ENCODE results near the gene VPS13A. TPM values are rescaled to one million over a fixed set of nuclear protein-coding genes. Genes with fewer than 3 reads are reported as not detected.

Gene VPS13A
- total and polyA plus RNA-seq, 2 experiments from 2014 or later, result 13.2 to 65.6 TPM

GRCh38 chr9:77325058-77325457 lies 147.7 kb downstream of the VPS13A start:
- Histone ChIP-seq H3K27me3 (no peaks in the 10 kb centered on the region), H3K9me3 (ENCODE audit: low read depth) (no peaks in the 10 kb centered on the region), H3K79me2 (no peaks in the 10 kb centered on the region), H3K36me3 (replicated peaks; ENCODE audit: insufficient read depth, low read depth) (no peaks in the 10 kb centered on the region), H3K4me2 (no peak overlapping the region), H3K9me2 (replicated peaks; ENCODE audit: insufficient read depth) (no peaks in the 10 kb centered on the region), H4K20me1 (ENCODE audit: insufficient read depth, poor library complexity, severe bottlenecking) (no peaks in the 10 kb centered on the region), H3K4me1 (ENCODE audit: insufficient read depth) (no peaks in the 10 kb centered on the region), H3K4me3 (no peak overlapping the region), H2AFZ (no peak overlapping the region), H3K27ac (no peak overlapping the region)
- TF ChIP-seq EZH2 (IDR thresholded peaks at IDR 0.05; ENCODE audit: borderline replicate concordance), result no peak
- TF ChIP-seq, protein P1, sequence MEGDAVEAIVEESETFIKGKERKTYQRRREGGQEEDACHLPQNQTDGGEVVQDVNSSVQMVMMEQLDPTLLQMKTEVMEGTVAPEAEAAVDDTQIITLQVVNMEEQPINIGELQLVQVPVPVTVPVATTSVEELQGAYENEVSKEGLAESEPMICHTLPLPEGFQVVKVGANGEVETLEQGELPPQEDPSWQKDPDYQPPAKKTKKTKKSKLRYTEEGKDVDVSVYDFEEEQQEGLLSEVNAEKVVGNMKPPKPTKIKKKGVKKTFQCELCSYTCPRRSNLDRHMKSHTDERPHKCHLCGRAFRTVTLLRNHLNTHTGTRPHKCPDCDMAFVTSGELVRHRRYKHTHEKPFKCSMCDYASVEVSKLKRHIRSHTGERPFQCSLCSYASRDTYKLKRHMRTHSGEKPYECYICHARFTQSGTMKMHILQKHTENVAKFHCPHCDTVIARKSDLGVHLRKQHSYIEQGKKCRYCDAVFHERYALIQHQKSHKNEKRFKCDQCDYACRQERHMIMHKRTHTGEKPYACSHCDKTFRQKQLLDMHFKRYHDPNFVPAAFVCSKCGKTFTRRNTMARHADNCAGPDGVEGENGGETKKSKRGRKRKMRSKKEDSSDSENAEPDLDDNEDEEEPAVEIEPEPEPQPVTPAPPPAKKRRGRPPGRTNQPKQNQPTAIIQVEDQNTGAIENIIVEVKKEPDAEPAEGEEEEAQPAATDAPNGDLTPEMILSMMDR (IDR thresholded peaks at IDR 0.05; ENCODE audit: poor library complexity), result no peak
- no peak for TF ChIP-seq EZH2phosphoT487 (IDR thresholded peaks at IDR 0.05; ENCODE audit: low read depth, severe bottlenecking, unreplicated experiment)
- DNase-seq (ENCODE audit: low spot score), result no peak
- 95% methylated on average over 5 of the region's 5 CpGs for WGBS (ENCODE audit: low lambda C conversion rate, missing lambda C conversion rate)

DNA sequence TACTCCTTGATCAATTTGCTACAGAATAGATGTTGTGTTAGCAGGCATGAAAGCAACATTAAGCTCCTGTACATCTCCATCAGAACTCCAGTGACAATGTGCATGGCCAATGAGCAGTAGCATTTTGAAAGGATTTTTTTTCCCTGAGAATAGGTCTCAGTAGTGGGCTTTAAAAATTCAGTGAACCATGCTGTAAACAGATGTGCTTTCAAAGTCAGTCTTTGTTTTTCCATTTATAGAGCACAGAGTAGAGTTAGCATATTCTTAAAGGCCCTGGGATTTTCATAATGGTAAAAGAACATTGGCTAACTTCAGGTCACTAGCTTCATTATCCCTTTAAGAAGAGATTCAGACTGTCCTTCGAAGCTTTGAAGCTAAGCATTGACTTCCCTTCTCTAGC lies 150.8 kb downstream of the VPS13A start:
- H2AFZ ChIP-seq, result no peak overlapping the region
- WGBS (ENCODE audit: low lambda C conversion rate, missing lambda C conversion rate), result 100% methylated on average over 1 of the region's 1 CpG
- H3K79me2 ChIP-seq, result no peaks in the 10 kb centered on the region
- H3K9me3 ChIP-seq (ENCODE audit: low read depth), result no peaks in the 10 kb centered on the region
- H3K27me3 ChIP-seq, result no peaks in the 10 kb centered on the region
- no peaks in the 10 kb centered on the region for H3K9me2 ChIP-seq (replicated peaks; ENCODE audit: insufficient read depth)
- no peaks in the 10 kb centered on the region for H4K20me1 ChIP-seq (ENCODE audit: insufficient read depth, poor library complexity, severe bottlenecking)
- H3K4me1 ChIP-seq (ENCODE audit: insufficient read depth), result no peaks in the 10 kb centered on the region
- DNase-seq (ENCODE audit: low spot score), result no peak
- H3K4me2 ChIP-seq, result no peak overlapping the region
- H3K4me3 ChIP-seq, result no peak overlapping the region
- no peaks in the 10 kb centered on the region for H3K36me3 ChIP-seq (replicated peaks; ENCODE audit: insufficient read depth, low read depth)
- TF ChIP-seq EZH2 (IDR thresholded peaks at IDR 0.05; ENCODE audit: borderline replicate concordance), result no peak
- no peak for TF ChIP-seq EZH2phosphoT487 (IDR thresholded peaks at IDR 0.05; ENCODE audit: low read depth, severe bottlenecking, unreplicated experiment)
- TF ChIP-seq, protein P1 (IDR thresholded peaks at IDR 0.05; ENCODE audit: poor library complexity), result no peak
- no peak overlapping the region for H3K27ac ChIP-seq

- Histone ChIP-seq H3K9me3 (ENCODE audit: low read depth) (no peaks in the 10 kb centered on the region), H4K20me1 (ENCODE audit: insufficient read depth, poor library complexity, severe bottlenecking) (no peaks in the 10 kb centered on the region), H3K79me2 (no peaks in the 10 kb centered on the region), H3K27ac (no peak overlapping the region), H3K27me3 (no peaks in the 10 kb centered on the region), H3K9me2 (replicated peaks; ENCODE audit: insufficient read depth) (no peaks in the 10 kb centered on the region), H2AFZ (no peak overlapping the region), H3K4me1 (ENCODE audit: insufficient read depth) (no peaks in the 10 kb centered on the region), H3K4me2 (no peak overlapping the region), H3K4me3 (no peak overlapping the region), H3K36me3 (replicated peaks; ENCODE audit: insufficient read depth, low read depth) (peaks cover 4% of the 10 kb centered on the region)
- DNase-seq (ENCODE audit: low spot score), result no peak
- 96% methylated on average over 5 of the region's 5 CpGs for WGBS (ENCODE audit: low lambda C conversion rate, missing lambda C conversion rate)
- TF ChIP-seq, protein P1 (IDR thresholded peaks at IDR 0.05; ENCODE audit: poor library complexity), result no peak
- TF ChIP-seq EZH2 (IDR thresholded peaks at IDR 0.05; ENCODE audit: borderline replicate concordance), result no peak
- no peak for TF ChIP-seq EZH2phosphoT487 (IDR thresholded peaks at IDR 0.05; ENCODE audit: low read depth, severe bottlenecking, unreplicated experiment)
Observed at GRCh38 chr9:77370064-77370463, 192.7 kb downstream of the VPS13A start.

GRCh38 chr9:77374266-77374665 lies 196.9 kb downstream of the VPS13A start:
- Histone ChIP-seq H3K9me3 (ENCODE audit: low read depth) (no peaks in the 10 kb centered on the region), H3K36me3 (replicated peaks; ENCODE audit: insufficient read depth, low read depth) (no peaks in the 10 kb centered on the region), H3K79me2 (no peaks in the 10 kb centered on the region), H4K20me1 (ENCODE audit: insufficient read depth, poor library complexity, severe bottlenecking) (no peaks in the 10 kb centered on the region), H3K9me2 (replicated peaks; ENCODE audit: insufficient read depth) (no peaks in the 10 kb centered on the region), H3K4me2 (no peak overlapping the region), H2AFZ (no peak overlapping the region), H3K27me3 (no peaks in the 10 kb centered on the region), H3K4me1 (ENCODE audit: insufficient read depth) (no peaks in the 10 kb centered on the region), H3K27ac (no peak overlapping the region), H3K4me3 (no peak overlapping the region)
- TF ChIP-seq, protein P1 (IDR thresholded peaks at IDR 0.05; ENCODE audit: poor library complexity), result no peak
- TF ChIP-seq EZH2 (IDR thresholded peaks at IDR 0.05; ENCODE audit: borderline replicate concordance), result no peak
- TF ChIP-seq EZH2phosphoT487 (IDR thresholded peaks at IDR 0.05; ENCODE audit: low read depth, severe bottlenecking, unreplicated experiment), result no peak
- 97% methylated on average over 3 of the region's 3 CpGs for WGBS (ENCODE audit: low lambda C conversion rate, missing lambda C conversion rate)
- DNase-seq (ENCODE audit: low spot score), result no peak
